T-helper 1 cell (primary cell): ENCODE results near the gene TBC1D7.

Experiments
- DNase-seq, 5 donors: peaks; one replicate each; pipeline ENCODE4 v3.0.0-alpha.2; 2012 to 2020
- total RNA-seq, 4 donors: gene quantifications; one replicate each; lab custom pipeline; 2026; lab: John Stamatoyannopoulos, UW

The TBC1D7 gene
- total RNA-seq, result 9.1 to 13.6 (median 10.8) reads per million in 4 donors

GRCh38 chr6:13328076-13328874 is at the start of gene TBC1D7:
Gene TBC1D7, minus strand, starts transcription at chr6:13328537. Its CDS starts 1,639 bp downstream, at chr6:13326898.
- peak; percentile 89 to 95 (median 90) for DNase-seq

- DNase-seq, result no peak
Measured at GRCh38 chr6:13377054-13377758, 48.9 kb upstream of the TBC1D7 start.

GRCh38 chr6:13375360-13375878 is 47.1 kb upstream of the TBC1D7 start:
- peak in 1 of 5 donors; percentile 64 for DNase-seq

GRCh38 chr6:13373919-13374318 is 45.6 kb upstream of the TBC1D7 start:
- no peak for DNase-seq

DNA sequence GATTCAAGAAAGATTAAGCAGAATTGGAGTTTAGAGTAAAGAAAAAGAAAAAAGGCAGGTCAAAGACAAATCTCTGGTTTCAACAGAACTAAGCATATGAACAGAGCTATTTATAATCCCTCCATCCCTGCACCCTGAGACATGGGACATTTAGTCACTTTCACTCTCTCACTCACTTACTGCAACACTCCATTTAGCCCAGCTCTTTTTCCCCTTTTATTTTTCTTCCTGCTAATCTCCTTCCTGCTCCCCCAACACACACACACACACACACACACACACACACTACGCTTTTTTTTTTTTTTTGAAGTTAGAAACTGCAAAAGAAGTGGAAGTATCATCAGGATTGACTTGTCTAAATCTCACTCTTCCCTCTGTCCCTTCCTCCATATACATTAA is 45.1 kb upstream of the TBC1D7 start:
- DNase-seq, result no peak

- DNase-seq, result no peak
Measured at GRCh38 chr6:13372688-13373487, 44.6 kb upstream of the TBC1D7 start.

GRCh38 chr6:13372076-13372475 is 43.7 kb upstream of the TBC1D7 start:
- DNase-seq, result no peak

- no peak for DNase-seq
Measured at GRCh38 chr6:13371421-13372072, 43.2 kb upstream of the TBC1D7 start.

DNA sequence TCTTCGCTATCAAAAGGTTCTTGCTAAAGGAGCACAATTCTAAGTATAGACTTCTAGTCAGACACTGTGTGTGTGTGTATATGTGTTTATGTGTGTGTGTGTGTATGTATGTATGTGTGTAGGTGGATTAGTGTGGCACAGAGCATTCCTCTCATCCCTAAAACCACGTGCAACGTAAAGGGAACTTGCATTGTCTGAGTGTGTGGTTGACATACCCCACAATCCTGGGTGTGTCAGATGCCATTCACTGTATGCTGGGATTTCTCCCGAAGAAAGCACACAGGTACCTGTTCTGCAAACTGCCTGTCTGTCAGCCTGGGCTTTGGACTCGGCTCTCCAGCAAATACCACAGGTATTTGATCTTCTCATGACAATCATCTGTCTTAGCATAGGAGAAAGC is 42.3 kb upstream of the TBC1D7 start:
- no peak for DNase-seq

DNA sequence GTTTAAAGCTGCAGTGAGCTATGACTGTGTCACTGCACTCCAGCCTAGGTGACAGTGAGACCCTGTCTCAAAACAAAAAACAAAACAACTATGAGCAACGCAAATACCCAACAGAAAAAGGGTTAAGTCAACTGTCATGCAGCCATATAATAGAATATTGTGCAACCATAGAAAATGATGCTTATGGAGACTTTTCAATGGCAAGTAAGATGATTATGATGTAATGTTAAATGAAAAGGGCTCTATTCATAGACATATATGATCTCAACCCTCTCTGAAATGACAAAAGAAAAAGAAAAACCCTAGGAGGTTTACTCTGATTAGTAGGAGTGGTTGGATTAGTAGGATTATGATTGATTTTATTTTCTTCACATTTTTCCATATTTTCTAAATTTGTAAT is 41.3 kb upstream of the TBC1D7 start:
- no peak for DNase-seq

DNA sequence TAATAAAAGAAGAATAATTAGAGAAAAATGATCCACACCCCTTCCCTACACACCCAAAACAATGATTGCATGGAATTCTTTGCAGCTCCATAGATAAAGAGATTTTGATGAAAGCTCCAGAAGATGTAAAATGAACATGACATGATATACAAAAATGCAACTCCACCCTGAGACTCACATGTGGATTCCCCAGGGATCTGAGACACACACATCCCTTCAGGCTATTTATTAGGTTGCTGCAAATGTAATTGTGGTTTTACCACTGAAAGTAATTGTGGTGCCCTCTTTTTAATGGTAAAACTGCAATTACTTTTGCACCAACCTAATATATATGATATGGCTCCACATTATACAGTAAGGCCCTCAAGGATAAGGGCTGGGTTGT is 40.4 kb upstream of the TBC1D7 start:
- no peak for DNase-seq

GRCh38 chr6:13368079-13368730 is 39.9 kb upstream of the TBC1D7 start:
- DNase-seq, result no peak

- DNase-seq, result no peak
Measured at GRCh38 chr6:13367396-13367795, 39.1 kb upstream of the TBC1D7 start.

- no peak for DNase-seq
Measured at GRCh38 chr6:13365320-13365719, 37.0 kb upstream of the TBC1D7 start.

DNA sequence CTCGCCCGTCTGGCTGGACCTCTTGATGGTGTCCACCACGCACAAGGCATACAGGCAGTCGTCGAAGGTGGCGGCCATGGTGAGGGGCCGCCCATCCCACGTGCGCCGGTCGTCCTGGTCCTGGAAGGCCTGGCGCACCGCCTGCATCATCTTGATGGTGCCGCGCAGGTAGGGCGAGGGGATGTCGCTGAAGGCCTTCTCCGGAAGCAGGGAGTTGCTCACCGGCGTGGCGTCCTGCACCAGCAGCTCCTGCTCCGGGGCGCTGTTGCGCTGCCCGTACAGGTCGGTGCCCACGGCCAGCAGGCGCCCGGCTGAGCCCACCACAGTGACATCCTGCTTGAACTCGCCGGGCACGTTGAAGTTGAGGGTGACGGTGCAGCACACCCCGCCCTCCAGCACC is 36.5 kb upstream of the TBC1D7 start:
- DNase-seq, result no peak

GRCh38 chr6:13362412-13362811 is 34.1 kb upstream of the TBC1D7 start:
- no peak for DNase-seq

GRCh38 chr6:13360671-13361540 is 32.6 kb upstream of the TBC1D7 start:
- DNase-seq, result no peak

- no peak for DNase-seq
Measured at GRCh38 chr6:13359287-13359686, 30.9 kb upstream of the TBC1D7 start.

- DNase-seq, result no peak
Measured at GRCh38 chr6:13358511-13358910, 30.2 kb upstream of the TBC1D7 start.

DNA sequence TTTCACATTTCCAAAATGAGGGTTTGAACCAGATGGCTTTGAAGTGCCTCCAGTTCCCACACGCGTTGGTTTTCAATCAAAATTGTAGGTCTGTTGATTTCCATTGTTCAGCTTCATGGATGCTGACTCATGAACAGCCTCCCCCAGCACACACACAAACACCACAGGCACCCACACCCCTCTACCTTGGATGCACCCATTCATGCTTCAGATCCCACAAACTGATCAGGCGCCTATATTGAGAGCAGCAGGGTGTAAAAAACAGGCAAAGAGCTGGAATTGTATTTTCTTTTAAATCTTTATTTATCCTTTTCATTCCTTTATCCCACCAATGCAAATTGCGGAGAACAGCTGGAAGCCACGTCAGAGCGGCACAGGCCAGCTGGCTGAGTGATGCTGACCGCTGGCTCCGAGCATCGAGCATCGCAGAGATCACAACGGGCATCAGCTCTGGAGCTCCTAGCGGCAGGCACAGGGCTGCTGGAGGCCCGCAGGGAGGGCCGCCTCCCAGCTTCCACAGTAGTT is 29.3 kb upstream of the TBC1D7 start:
- DNase-seq, result no peak
